ENCODE data around the gene KLF4.
A peak's percentile ranks its signal among the peaks of the same experiment; 100 is the strongest.

KLF4 gene

DNA sequence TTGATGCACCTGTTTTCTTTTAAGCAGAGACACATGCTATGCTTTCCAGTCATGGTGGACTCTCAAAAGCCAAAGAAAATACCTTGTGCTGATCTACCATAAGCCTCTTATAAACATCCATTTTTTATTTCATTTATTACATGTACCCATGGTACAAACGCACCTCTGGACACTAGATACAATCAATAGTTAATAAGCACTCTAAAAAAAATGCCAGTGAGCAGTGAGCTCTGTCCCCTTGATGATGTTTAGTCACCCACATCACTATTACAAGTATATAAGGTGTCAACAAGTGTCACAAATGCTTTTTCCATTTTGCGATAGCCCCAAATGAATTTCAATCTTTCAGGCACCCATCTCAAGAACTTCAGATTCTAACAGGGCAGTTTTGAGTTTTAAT is 5.9 kb downstream of the KLF4 start:
- Histone ChIP-seq H3K9ac (ENCODE audit: low read depth, low read length, poor library complexity, severe bottlenecking) (no peak overlapping the region), H3K4me1 (ENCODE audit: insufficient read depth, low read length, poor library complexity, severe bottlenecking) (no peaks in the 10 kb centered on the region), H3K9me3 (ENCODE audit: insufficient read depth, low read depth, low read length) (no peaks in the 10 kb centered on the region), H3K4me2 (ENCODE audit: low read depth, low read length, poor library complexity, severe bottlenecking) (no peak overlapping the region), H3K36me3 (ENCODE audit: insufficient read depth, low read length) (no peaks in the 10 kb centered on the region), H3F3A (ENCODE audit: low read depth) (no peaks in the 10 kb centered on the region), H3K9me2 (replicated peaks; ENCODE audit: low read depth, low read length) (no peaks in the 10 kb centered on the region), H3K27me3 (ENCODE audit: insufficient read depth, low read length, poor library complexity, severe bottlenecking) (no peaks in the 10 kb centered on the region), H2AFZ (ENCODE audit: low read length) (no peak overlapping the region), H3K79me2 (ENCODE audit: insufficient read depth, low read length) (no peaks in the 10 kb centered on the region), H4K20me1 (ENCODE audit: insufficient read depth, low read length, poor library complexity, severe bottlenecking) (no peaks in the 10 kb centered on the region), H3K4me3 (ENCODE audit: low read length, poor library complexity, severe bottlenecking) (no peak overlapping the region)
- TF ChIP-seq EZH2phosphoT487 (IDR thresholded peaks at IDR 0.05; ENCODE audit: borderline replicate concordance), result no peak
- TF ChIP-seq, protein P1, sequence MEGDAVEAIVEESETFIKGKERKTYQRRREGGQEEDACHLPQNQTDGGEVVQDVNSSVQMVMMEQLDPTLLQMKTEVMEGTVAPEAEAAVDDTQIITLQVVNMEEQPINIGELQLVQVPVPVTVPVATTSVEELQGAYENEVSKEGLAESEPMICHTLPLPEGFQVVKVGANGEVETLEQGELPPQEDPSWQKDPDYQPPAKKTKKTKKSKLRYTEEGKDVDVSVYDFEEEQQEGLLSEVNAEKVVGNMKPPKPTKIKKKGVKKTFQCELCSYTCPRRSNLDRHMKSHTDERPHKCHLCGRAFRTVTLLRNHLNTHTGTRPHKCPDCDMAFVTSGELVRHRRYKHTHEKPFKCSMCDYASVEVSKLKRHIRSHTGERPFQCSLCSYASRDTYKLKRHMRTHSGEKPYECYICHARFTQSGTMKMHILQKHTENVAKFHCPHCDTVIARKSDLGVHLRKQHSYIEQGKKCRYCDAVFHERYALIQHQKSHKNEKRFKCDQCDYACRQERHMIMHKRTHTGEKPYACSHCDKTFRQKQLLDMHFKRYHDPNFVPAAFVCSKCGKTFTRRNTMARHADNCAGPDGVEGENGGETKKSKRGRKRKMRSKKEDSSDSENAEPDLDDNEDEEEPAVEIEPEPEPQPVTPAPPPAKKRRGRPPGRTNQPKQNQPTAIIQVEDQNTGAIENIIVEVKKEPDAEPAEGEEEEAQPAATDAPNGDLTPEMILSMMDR (conservative IDR thresholded peaks at IDR 0.05; ENCODE audit: low read length), result no peak

DNA sequence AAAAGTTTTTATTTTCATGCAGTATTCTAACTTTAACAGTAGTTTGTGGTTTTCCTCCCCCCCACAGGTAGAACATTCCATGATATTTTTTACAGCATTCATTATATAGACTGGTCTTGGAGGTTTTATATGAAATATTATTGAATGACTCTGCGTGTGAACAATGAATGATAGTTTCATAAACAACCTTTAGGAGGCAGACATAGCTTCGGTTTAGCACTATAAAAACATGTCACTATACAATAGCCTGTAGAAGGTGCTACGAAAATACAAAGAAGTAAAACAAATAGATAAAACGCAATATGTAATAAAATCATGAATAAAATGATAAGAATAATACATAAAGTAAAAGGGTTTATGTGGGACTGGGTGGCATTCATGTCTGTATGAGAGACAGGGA is 8.5 kb downstream of the KLF4 start:
- Histone ChIP-seq H3K9ac (ENCODE audit: low read depth, low read length, poor library complexity, severe bottlenecking) (no peak overlapping the region), H3K36me3 (ENCODE audit: insufficient read depth, low read length) (no peaks in the 10 kb centered on the region), H3F3A (ENCODE audit: low read depth) (no peaks in the 10 kb centered on the region), H2AFZ (ENCODE audit: low read length) (no peak overlapping the region), H4K20me1 (ENCODE audit: insufficient read depth, low read length, poor library complexity, severe bottlenecking) (no peaks in the 10 kb centered on the region), H3K27me3 (ENCODE audit: insufficient read depth, low read length, poor library complexity, severe bottlenecking) (no peaks in the 10 kb centered on the region), H3K9me3 (ENCODE audit: insufficient read depth, low read depth, low read length) (no peaks in the 10 kb centered on the region), H3K4me1 (ENCODE audit: insufficient read depth, low read length, poor library complexity, severe bottlenecking) (no peaks in the 10 kb centered on the region), H3K4me2 (ENCODE audit: low read depth, low read length, poor library complexity, severe bottlenecking) (no peak overlapping the region), H3K9me2 (replicated peaks; ENCODE audit: low read depth, low read length) (no peaks in the 10 kb centered on the region), H3K79me2 (ENCODE audit: insufficient read depth, low read length) (no peaks in the 10 kb centered on the region), H3K4me3 (ENCODE audit: low read length, poor library complexity, severe bottlenecking) (no peak overlapping the region)
- TF ChIP-seq, protein P1 (conservative IDR thresholded peaks at IDR 0.05; ENCODE audit: low read length), result 0 out of 2 replicates have a peak, but pooled peaks have one; percentile 17
- no peak for TF ChIP-seq EZH2phosphoT487 (IDR thresholded peaks at IDR 0.05; ENCODE audit: borderline replicate concordance)

DNA sequence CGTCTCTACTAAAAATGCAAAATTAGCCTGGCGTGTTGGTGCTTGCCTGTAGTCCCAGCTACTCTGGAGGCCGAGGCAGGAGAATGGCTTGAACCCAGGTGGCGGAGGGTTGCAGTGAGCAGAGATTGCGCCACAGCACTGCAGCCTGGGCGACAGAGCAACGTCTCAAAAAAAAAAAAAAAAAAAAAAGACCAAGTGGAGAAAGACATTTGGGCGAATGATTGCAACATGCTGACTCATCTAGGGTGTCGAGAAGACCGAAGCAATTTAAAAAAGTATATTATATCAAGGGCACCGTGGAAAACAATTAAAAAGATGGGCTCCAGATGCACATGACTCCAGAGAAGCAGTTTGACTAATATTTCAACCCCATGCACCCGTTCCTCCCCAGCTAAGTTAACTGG is 9.2 kb downstream of the KLF4 start:
- Histone ChIP-seq H3K9me2 (replicated peaks; ENCODE audit: low read depth, low read length) (no peaks in the 10 kb centered on the region), H3K79me2 (ENCODE audit: insufficient read depth, low read length) (no peaks in the 10 kb centered on the region), H3K9ac (ENCODE audit: low read depth, low read length, poor library complexity, severe bottlenecking) (no peak overlapping the region), H3K4me2 (ENCODE audit: low read depth, low read length, poor library complexity, severe bottlenecking) (no peak overlapping the region), H4K20me1 (ENCODE audit: insufficient read depth, low read length, poor library complexity, severe bottlenecking) (no peaks in the 10 kb centered on the region), H3K9me3 (ENCODE audit: insufficient read depth, low read depth, low read length) (no peaks in the 10 kb centered on the region), H3F3A (ENCODE audit: low read depth) (no peaks in the 10 kb centered on the region), H3K4me1 (ENCODE audit: insufficient read depth, low read length, poor library complexity, severe bottlenecking) (no peaks in the 10 kb centered on the region), H2AFZ (ENCODE audit: low read length) (no peak overlapping the region), H3K27me3 (ENCODE audit: insufficient read depth, low read length, poor library complexity, severe bottlenecking) (no peaks in the 10 kb centered on the region), H3K4me3 (ENCODE audit: low read length, poor library complexity, severe bottlenecking) (no peak overlapping the region), H3K36me3 (ENCODE audit: insufficient read depth, low read length) (no peaks in the 10 kb centered on the region)
- TF ChIP-seq, protein P1 (conservative IDR thresholded peaks at IDR 0.05; ENCODE audit: low read length), result no peak
- TF ChIP-seq EZH2phosphoT487 (IDR thresholded peaks at IDR 0.05; ENCODE audit: borderline replicate concordance), result no peak

All from Loucy (cell line).